Measurements from ENCODE around the gene TCEAL9.
A peak's percentile ranks its signal among the peaks of the same experiment; 100 is the strongest.

The TCEAL9 gene

GRCh38 chrX:103338663-103339062, 17.6 kb upstream of the TCEAL9 start:
- TF ChIP-seq REPIN1 (tag by site-specific recombination; IDR thresholded peaks at IDR 0.05; ENCODE audit: low read depth), result no peak
- TF ChIP-seq ZNF155 (tag by site-specific recombination; IDR thresholded peaks at IDR 0.05), result no peak
- TF ChIP-seq SCRT1 (tag by site-specific recombination; IDR thresholded peaks at IDR 0.05; ENCODE audit: borderline replicate concordance), result no peak
- TF ChIP-seq ZFHX2 (tag by site-specific recombination; conservative IDR thresholded peaks at IDR 0.05), result no peak
- TF ChIP-seq ZNF214 (tag by site-specific recombination; IDR thresholded peaks at IDR 0.05; ENCODE audit: borderline replicate concordance), result no peak
- no peak for TF ChIP-seq GLI2 (tag by site-specific recombination; IDR thresholded peaks at IDR 0.05; ENCODE audit: borderline replicate concordance, low read depth)
- no peak for TF ChIP-seq ZSCAN23 (tag by site-specific recombination; IDR thresholded peaks at IDR 0.05)
- TF ChIP-seq ZSCAN4 (tag by site-specific recombination; IDR thresholded peaks at IDR 0.05), result no peak
- ChIA-PET CTCF (interaction anchor here (1.5 kb wide), 1 partner anchor 125 kb away, joined by 6 read pairs; no protein-coding TSS in a partner anchor), POLR2A (no interaction called here)

GRCh38 chrX:103343105-103343504, 13.2 kb upstream of the TCEAL9 start:
- no peak overlapping the region for H3K4me3 ChIP-seq (ENCODE audit: low read depth, low read length)
- POLR2A ChIA-PET, result no interaction called here
- CTCF ChIA-PET, result interaction anchor here (0.6 to 1.3 kb wide), 18 partner anchors 10 to 171 kb away, joined by 3 to 15 read pairs (median 4); partner anchors contain the start of gene TCEAL7
- H3K9me3 ChIP-seq (ENCODE audit: control insufficient read depth, insufficient read depth, low read depth, low read length), result no peaks in the 10 kb centered on the region
- H3K27ac ChIP-seq (ENCODE audit: extremely low read depth, low read depth, low read length), result no peak overlapping the region
- no peaks in the 10 kb centered on the region for H3K36me3 ChIP-seq (ENCODE audit: control insufficient read depth in 2 of 2, insufficient read depth in 1 of 2, low read length in 2 of 2)
- TF ChIP-seq CTCF (tag by site-specific recombination; IDR thresholded peaks at IDR 0.05) (0 out of 2 replicates have a peak, but pooled peaks have one; percentile 30), ZNF664 (tag by site-specific recombination; IDR thresholded peaks at IDR 0.05) (no peak), KLF17 (tag by site-specific recombination; IDR thresholded peaks at IDR 0.05) (no peak), ZNF660 (tag by site-specific recombination; IDR thresholded peaks at IDR 0.05) (0 out of 2 replicates have a peak, but pooled peaks have one; percentile 16), ZBTB21 (tag by site-specific recombination; IDR thresholded peaks at IDR 0.05) (no peak), ZFP3 (tag by site-specific recombination; IDR thresholded peaks at IDR 0.05; ENCODE audit: low read depth) (no peak), ZNF146 (tag by site-specific recombination; IDR thresholded peaks at IDR 0.05) (no peak), SP7 (tag by site-specific recombination; IDR thresholded peaks at IDR 0.05) (no peak), ZNF302 (tag by site-specific recombination; IDR thresholded peaks at IDR 0.05; ENCODE audit: low read depth) (no peak), ZNF654 (tag by site-specific recombination; IDR thresholded peaks at IDR 0.05; ENCODE audit: low read depth) (peak; percentile 53), ZNF777 (tag by site-specific recombination; IDR thresholded peaks at IDR 0.05; ENCODE audit: borderline replicate concordance) (no peak), ZNF791 (tag by site-specific recombination; IDR thresholded peaks at IDR 0.05) (no peak), ZBTB11 (tag by site-specific recombination; conservative IDR thresholded peaks at IDR 0.05; ENCODE audit: low read depth) (no peak), REPIN1 (tag by site-specific recombination; IDR thresholded peaks at IDR 0.05; ENCODE audit: low read depth) (no peak), ZNF544 (tag by site-specific recombination; IDR thresholded peaks at IDR 0.05) (no peak)
- H3K4me1 ChIP-seq (ENCODE audit: control insufficient read depth, insufficient read depth, low read length), result no peaks in the 10 kb centered on the region

More at GRCh38 chrX:103338663-103339062, 17.6 kb upstream of the TCEAL9 start:
- no peak overlapping the region for H3K4me3 ChIP-seq (ENCODE audit: low read depth, low read length)
- H3K27ac ChIP-seq (ENCODE audit: extremely low read depth, low read depth, low read length), result no peak overlapping the region
- no peaks in the 10 kb centered on the region for H3K9me3 ChIP-seq (ENCODE audit: control insufficient read depth, insufficient read depth, low read depth, low read length)
- H3K36me3 ChIP-seq (ENCODE audit: control insufficient read depth in 2 of 2, insufficient read depth in 1 of 2, low read length in 2 of 2), result no peaks in the 10 kb centered on the region
- H3K4me1 ChIP-seq (ENCODE audit: control insufficient read depth, insufficient read depth, low read length), result no peaks in the 10 kb centered on the region
